HepG2 (cell line): ENCODE measurements around the gene ITGB1. TPM values are rescaled to one million over a fixed set of nuclear protein-coding genes. Genes with fewer than 3 reads are reported as not detected.

ENCODE experiments used
- ADNP ChIP-seq: sonication (generic); formaldehyde crosslinking; IDR thresholded peaks from 2 replicates; pipeline ENCODE4 v1.4.0; 2020; ENCODE audit warnings: missing genetic modification reagents
- CEBPB ChIP-seq: IDR thresholded peaks from 2 replicates; pipeline ENCODE4 v1.6.1; 2011; ENCODE audit warnings: low read depth, low read length, improper control_type of control experiment, borderline replicate concordance
- ERF ChIP-seq: IDR thresholded peaks from 2 replicates; pipeline ENCODE4 v1.6.1; 2018; ENCODE audit warnings: missing biosample characterization, missing genetic modification reagents
- EZH2 ChIP-seq: conservative IDR thresholded peaks from 2 replicates; pipeline ENCODE4 v1.6.1; 2012; ENCODE audit warnings: mild to moderate bottlenecking, low read depth, low read length, moderate library complexity
- KMT2B ChIP-seq: IDR thresholded peaks from 2 replicates; pipeline ENCODE4 v1.6.1; 2016; ENCODE audit warnings: missing genetic modification reagents, missing compliant biosample characterization
- POLR2A ChIP-seq, 2 experiments: IDR thresholded peaks; 2 replicates each; pipeline ENCODE4 v1.6.1; 2011; ENCODE audit warnings: low read depth in 2 of 2, low read length in 2 of 2, mild to moderate bottlenecking in 1 of 2, moderate library complexity in 1 of 2; ENCODE audit not compliant: insufficient read depth in 1 of 2
- SETDB1 ChIP-seq: sonication (generic); formaldehyde crosslinking; IDR thresholded peaks from 2 replicates; pipeline ENCODE4 v1.5.1; 2020; ENCODE audit warnings: missing genetic modification reagents, mild to moderate bottlenecking, borderline replicate concordance
- XRCC5 ChIP-seq: fragments of 200-400 bp; formaldehyde crosslinking; optimal IDR thresholded peaks from 2 replicates; pipeline ENCODE3; 2017; ENCODE audit warnings: mild to moderate bottlenecking, low read length
- ZNF816 ChIP-seq: sonication (generic); formaldehyde crosslinking; IDR thresholded peaks from 2 replicates; pipeline ENCODE4 v1.8.0; 2022; ENCODE audit warnings: missing genetic modification reagents, mild to moderate bottlenecking, borderline replicate concordance
- polyA plus RNA-seq, 8 experiments: library from polyadenylated mRNA; depleted of rRNA in 3 of 8; stranded (reverse) in 7 of 8; unstranded in 1 of 8; fragments of >200 nt; fragmentation: Illumina TruSeq in 4 of 8; extraction: Trizol in 4 of 8; gene quantifications; 2 replicates each; pipeline versions ENCODE4 v1.2.1 to v1.2.3, GENCODE V29; 2011 to 2016; ENCODE audit warnings: low read depth in 4 of 8, missing spikeins in 1 of 8, mixed read lengths in 1 of 8; ENCODE audit not compliant: insufficient read depth in 1 of 8
- total RNA-seq, 5 experiments: library from RNA; depleted of rRNA; stranded (reverse); fragments of >200 nt; fragmentation: Illumina TruSeq; extraction: Trizol; gene quantifications; 2 replicates each; pipeline ENCODE4 v1.2.3, GENCODE V29; 2016; ENCODE audit warnings: low read depth in 1 of 5
- TF ChIP-seq, protein P1 (sequence below): sonication (generic); formaldehyde crosslinking; IDR thresholded peaks from 2 replicates; pipeline ENCODE4 v1.8.0; 2022; ENCODE audit warnings: missing genetic modification reagents, mild to moderate bottlenecking, moderate library complexity, borderline replicate concordance
- TF ChIP-seq, protein P2 (sequence below): sonication (generic); formaldehyde crosslinking; IDR thresholded peaks from 2 replicates; pipeline ENCODE4 v1.9.0; 2021; ENCODE audit warnings: mild to moderate bottlenecking, missing genetic modification reagents
- TF ChIP-seq, protein P3 (sequence below): sonication (generic); formaldehyde crosslinking; IDR thresholded peaks from 2 replicates; pipeline ENCODE4 v1.4.0; 2020; ENCODE audit warnings: mild to moderate bottlenecking, missing genetic modification reagents
- TF ChIP-seq, protein P4 (sequence below): sonication (generic); formaldehyde crosslinking; IDR thresholded peaks from 2 replicates; pipeline ENCODE4 v1.5.1; 2020; ENCODE audit warnings: missing genetic modification reagents, mild to moderate bottlenecking, borderline replicate concordance

ITGB1 gene
- total and polyA plus RNA-seq, 2 of the 13 experiments (the other 11 are each of a cell fraction or from before 2014, with no cell fraction given), result 190 to 204 TPM

DNA sequence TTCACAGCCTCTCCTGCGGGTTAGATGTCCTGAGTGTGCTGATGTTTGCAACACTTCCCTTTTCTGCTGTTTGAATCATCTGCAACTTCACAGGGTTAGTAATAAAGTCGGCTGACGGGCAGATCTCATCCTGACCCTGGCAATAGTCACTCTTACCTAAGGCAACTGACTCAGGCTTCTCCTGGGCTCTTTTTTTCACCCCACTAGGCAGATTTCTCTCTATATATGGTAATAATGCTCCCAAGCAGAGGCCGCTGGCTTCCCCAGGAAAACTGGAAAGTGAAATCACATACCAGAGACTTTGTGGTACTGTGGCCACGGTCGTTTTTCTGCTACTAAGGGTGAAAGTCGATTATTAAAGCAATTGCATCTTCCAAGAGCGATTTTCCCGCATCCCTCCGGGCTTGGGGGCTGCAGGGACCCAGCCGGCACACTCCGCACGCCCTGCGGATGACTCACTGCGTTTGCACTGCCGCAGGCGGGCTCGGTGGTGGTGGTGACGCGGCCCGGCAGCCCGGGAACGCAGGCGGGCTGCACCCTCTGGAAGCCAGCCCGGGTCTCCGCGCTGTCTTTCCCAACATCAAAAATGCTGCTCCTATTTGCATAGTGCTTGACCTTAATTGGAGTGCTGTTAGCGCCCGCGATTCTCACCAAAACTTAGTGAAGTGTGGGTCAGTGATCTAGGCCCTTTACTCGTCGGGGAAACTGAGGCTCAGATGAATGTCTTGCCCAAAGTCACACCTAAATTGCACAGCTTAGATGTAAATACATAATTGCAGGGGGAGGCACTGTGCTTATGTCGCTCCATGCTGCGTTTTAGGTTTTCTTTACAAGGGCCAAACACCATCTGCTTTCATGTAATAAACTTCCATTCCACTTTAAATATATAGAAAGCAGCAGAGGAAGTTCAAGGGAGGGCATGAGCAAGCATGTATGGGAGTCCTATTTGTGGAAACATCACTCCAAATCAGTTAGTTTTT is 47.6 kb upstream of the ITGB1 start (continued):
- TF ChIP-seq, protein P1, sequence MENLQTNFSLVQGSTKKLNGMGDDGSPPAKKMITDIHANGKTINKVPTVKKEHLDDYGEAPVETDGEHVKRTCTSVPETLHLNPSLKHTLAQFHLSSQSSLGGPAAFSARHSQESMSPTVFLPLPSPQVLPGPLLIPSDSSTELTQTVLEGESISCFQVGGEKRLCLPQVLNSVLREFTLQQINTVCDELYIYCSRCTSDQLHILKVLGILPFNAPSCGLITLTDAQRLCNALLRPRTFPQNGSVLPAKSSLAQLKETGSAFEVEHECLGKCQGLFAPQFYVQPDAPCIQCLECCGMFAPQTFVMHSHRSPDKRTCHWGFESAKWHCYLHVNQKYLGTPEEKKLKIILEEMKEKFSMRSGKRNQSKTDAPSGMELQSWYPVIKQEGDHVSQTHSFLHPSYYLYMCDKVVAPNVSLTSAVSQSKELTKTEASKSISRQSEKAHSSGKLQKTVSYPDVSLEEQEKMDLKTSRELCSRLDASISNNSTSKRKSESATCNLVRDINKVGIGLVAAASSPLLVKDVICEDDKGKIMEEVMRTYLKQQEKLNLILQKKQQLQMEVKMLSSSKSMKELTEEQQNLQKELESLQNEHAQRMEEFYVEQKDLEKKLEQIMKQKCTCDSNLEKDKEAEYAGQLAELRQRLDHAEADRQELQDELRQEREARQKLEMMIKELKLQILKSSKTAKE (CRISPR knock-in tag), result 0 out of 2 replicates have a peak, but pooled peaks have one; percentile 21
- TF ChIP-seq, protein P2, sequence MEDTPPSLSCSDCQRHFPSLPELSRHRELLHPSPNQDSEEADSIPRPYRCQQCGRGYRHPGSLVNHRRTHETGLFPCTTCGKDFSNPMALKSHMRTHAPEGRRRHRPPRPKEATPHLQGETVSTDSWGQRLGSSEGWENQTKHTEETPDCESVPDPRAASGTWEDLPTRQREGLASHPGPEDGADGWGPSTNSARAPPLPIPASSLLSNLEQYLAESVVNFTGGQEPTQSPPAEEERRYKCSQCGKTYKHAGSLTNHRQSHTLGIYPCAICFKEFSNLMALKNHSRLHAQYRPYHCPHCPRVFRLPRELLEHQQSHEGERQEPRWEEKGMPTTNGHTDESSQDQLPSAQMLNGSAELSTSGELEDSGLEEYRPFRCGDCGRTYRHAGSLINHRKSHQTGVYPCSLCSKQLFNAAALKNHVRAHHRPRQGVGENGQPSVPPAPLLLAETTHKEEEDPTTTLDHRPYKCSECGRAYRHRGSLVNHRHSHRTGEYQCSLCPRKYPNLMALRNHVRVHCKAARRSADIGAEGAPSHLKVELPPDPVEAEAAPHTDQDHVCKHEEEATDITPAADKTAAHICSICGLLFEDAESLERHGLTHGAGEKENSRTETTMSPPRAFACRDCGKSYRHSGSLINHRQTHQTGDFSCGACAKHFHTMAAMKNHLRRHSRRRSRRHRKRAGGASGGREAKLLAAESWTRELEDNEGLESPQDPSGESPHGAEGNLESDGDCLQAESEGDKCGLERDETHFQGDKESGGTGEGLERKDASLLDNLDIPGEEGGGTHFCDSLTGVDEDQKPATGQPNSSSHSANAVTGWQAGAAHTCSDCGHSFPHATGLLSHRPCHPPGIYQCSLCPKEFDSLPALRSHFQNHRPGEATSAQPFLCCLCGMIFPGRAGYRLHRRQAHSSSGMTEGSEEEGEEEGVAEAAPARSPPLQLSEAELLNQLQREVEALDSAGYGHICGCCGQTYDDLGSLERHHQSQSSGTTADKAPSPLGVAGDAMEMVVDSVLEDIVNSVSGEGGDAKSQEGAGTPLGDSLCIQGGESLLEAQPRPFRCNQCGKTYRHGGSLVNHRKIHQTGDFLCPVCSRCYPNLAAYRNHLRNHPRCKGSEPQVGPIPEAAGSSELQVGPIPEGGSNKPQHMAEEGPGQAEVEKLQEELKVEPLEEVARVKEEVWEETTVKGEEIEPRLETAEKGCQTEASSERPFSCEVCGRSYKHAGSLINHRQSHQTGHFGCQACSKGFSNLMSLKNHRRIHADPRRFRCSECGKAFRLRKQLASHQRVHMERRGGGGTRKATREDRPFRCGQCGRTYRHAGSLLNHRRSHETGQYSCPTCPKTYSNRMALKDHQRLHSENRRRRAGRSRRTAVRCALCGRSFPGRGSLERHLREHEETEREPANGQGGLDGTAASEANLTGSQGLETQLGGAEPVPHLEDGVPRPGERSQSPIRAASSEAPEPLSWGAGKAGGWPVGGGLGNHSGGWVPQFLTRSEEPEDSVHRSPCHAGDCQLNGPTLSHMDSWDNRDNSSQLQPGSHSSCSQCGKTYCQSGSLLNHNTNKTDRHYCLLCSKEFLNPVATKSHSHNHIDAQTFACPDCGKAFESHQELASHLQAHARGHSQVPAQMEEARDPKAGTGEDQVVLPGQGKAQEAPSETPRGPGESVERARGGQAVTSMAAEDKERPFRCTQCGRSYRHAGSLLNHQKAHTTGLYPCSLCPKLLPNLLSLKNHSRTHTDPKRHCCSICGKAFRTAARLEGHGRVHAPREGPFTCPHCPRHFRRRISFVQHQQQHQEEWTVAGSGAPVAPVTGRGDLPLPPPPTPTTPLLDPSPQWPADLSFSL, result no peak
- TF ChIP-seq KMT2B (CRISPR knock-in tag) (0 out of 2 replicates have a peak, but pooled peaks have one; percentile 52), CEBPB (peak; percentile 53; the same call in 1 of the 2 replicates), SETDB1 (no peak), EZH2 (no peak), ERF (CRISPR knock-in tag) (0 out of 2 replicates have a peak, but pooled peaks have one; percentile 38), ZNF816 (no peak), ADNP (no peak), POLR2A (IDR thresholded peaks at IDR 0.05; ENCODE audit: insufficient read depth in 1 of 2, low read depth in 2 of 2, low read length in 2 of 2) (peak in 1 of 2 experiments; percentile 63; a peak in 2 of 4 replicates), XRCC5 (peak; percentile 65)
- TF ChIP-seq, protein P3, sequence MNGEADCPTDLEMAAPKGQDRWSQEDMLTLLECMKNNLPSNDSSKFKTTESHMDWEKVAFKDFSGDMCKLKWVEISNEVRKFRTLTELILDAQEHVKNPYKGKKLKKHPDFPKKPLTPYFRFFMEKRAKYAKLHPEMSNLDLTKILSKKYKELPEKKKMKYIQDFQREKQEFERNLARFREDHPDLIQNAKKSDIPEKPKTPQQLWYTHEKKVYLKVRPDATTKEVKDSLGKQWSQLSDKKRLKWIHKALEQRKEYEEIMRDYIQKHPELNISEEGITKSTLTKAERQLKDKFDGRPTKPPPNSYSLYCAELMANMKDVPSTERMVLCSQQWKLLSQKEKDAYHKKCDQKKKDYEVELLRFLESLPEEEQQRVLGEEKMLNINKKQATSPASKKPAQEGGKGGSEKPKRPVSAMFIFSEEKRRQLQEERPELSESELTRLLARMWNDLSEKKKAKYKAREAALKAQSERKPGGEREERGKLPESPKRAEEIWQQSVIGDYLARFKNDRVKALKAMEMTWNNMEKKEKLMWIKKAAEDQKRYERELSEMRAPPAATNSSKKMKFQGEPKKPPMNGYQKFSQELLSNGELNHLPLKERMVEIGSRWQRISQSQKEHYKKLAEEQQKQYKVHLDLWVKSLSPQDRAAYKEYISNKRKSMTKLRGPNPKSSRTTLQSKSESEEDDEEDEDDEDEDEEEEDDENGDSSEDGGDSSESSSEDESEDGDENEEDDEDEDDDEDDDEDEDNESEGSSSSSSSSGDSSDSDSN, result peak; percentile 89
- TF ChIP-seq, protein P4, sequence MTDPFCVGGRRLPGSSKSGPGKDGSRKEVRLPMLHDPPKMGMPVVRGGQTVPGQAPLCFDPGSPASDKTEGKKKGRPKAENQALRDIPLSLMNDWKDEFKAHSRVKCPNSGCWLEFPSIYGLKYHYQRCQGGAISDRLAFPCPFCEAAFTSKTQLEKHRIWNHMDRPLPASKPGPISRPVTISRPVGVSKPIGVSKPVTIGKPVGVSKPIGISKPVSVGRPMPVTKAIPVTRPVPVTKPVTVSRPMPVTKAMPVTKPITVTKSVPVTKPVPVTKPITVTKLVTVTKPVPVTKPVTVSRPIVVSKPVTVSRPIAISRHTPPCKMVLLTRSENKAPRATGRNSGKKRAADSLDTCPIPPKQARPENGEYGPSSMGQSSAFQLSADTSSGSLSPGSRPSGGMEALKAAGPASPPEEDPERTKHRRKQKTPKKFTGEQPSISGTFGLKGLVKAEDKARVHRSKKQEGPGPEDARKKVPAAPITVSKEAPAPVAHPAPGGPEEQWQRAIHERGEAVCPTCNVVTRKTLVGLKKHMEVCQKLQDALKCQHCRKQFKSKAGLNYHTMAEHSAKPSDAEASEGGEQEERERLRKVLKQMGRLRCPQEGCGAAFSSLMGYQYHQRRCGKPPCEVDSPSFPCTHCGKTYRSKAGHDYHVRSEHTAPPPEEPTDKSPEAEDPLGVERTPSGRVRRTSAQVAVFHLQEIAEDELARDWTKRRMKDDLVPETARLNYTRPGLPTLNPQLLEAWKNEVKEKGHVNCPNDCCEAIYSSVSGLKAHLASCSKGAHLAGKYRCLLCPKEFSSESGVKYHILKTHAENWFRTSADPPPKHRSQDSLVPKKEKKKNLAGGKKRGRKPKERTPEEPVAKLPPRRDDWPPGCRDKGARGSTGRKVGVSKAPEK (CRISPR knock-in tag), result peak; percentile 59; the same call in 1 of the 2 replicates
